Activated CD4-positive, CD25-positive, alpha-beta regulatory T cell treated with anti-CD3 and anti-CD28 coated beads, Interleukin-2, amount 50 U/mL, for 72 hours (primary cell): Measurements from ENCODE around the gene CYB5A.
"Not testable (repeated sequence)": the region's sequence is repeated elsewhere in the genome, so short reads cannot be mapped to it uniquely, and the experiment has no call there.

ENCODE experiments used
- DNase-seq: peaks from one replicate; pipeline ENCODE4 v3.0.0; 2021

The CYB5A gene, protein sequence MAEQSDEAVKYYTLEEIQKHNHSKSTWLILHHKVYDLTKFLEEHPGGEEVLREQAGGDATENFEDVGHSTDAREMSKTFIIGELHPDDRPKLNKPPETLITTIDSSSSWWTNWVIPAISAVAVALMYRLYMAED

GRCh38 chr18:74291771-74292540, at the start of gene CYB5A:
TSS of gene CYB5A (minus strand) at chr18:74291963. CDS start at chr18:74291875, 88 bp downstream.
- peak; percentile 99 for DNase-seq

- DNase-seq = no peak
Measured at GRCh38 chr18:74337912-74338309, 46.1 kb upstream of the CYB5A start.

GRCh38 chr18:74337155-74337911, 45.6 kb upstream of the CYB5A start:
- no peak for DNase-seq

GRCh38 chr18:74336656-74337055, 44.9 kb upstream of the CYB5A start:
- no peak for DNase-seq

DNA sequence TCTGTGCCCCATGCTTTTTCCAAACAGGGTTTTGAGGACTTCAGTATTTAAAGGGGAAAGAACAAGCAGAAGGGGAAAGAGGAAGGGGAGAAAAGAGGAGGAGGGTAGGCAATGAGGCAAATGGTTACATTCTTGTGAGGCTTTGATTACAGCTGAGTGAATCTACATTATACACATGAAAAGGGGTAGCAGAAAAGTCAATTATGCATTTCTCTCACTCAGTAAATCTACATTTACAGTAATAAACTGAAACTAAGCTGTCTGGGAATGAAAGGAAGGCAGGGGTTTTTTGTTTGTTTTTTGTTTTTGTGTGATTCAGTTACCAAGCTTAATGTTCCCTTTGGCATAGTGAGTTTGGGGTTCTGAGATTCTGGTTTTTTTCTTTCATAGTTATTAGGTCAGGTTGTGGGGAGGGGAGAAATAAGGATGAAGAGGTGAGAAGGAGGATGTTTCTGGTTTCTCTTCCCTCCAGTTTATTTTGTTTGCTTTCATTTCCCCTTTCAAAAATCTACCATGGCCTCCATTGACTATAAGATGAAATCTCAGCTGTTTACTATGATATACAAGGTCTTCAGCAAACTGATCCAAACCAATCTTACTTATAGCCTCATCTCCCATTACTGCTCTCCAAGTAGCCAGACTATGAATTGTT, 42.6 kb upstream of the CYB5A start:
- DNase-seq = no peak

DNA sequence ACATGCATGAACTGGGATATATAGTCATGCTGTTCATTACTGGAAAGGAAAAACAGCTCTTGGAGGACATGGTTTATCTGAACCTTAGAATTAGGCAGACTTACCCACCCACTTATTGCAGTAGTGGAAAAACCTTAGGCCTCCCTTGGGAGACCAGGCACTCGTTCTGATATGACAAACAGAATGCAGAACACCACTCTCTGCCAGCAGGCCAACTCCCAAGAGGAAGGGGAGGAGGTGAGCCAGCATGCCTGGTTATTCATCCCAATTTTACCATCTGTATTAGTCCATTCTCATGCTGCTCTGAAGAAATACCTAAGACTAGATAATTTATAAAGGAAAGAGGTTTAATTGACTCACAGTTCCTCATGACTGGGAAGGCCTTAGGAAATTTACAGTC, 41.3 kb upstream of the CYB5A start:
- no peak for DNase-seq

DNA sequence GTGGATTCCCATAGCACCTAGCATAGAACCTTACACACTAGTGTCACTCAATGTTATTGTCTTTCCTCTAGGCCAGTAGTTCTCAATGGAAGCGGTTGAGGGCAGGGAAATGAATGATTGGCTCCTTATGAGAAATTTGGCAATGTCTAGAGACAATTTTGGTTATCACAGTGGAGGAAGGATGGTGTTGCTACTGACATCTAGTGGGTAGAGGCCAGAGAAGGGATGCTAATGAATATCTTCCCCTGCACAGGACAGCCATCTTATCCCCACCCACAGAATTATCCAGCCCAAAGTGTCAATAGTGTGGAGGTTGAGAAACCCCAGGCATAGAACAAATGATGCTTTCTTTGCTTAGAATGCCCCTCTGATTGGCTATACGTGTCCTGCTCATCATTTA, 39.6 kb upstream of the CYB5A start:
- DNase-seq = no peak

- DNase-seq = no peak
Measured at GRCh38 chr18:74329688-74330205, 38.0 kb upstream of the CYB5A start.

GRCh38 chr18:74328206-74328605, 36.4 kb upstream of the CYB5A start:
- DNase-seq = no peak

GRCh38 chr18:74326791-74327190, 35.0 kb upstream of the CYB5A start:
- DNase-seq = not testable (repeated sequence)

GRCh38 chr18:74326231-74326630, 34.5 kb upstream of the CYB5A start:
- no peak for DNase-seq

- no peak for DNase-seq
Measured at GRCh38 chr18:74316257-74317170, 24.8 kb upstream of the CYB5A start.

DNA sequence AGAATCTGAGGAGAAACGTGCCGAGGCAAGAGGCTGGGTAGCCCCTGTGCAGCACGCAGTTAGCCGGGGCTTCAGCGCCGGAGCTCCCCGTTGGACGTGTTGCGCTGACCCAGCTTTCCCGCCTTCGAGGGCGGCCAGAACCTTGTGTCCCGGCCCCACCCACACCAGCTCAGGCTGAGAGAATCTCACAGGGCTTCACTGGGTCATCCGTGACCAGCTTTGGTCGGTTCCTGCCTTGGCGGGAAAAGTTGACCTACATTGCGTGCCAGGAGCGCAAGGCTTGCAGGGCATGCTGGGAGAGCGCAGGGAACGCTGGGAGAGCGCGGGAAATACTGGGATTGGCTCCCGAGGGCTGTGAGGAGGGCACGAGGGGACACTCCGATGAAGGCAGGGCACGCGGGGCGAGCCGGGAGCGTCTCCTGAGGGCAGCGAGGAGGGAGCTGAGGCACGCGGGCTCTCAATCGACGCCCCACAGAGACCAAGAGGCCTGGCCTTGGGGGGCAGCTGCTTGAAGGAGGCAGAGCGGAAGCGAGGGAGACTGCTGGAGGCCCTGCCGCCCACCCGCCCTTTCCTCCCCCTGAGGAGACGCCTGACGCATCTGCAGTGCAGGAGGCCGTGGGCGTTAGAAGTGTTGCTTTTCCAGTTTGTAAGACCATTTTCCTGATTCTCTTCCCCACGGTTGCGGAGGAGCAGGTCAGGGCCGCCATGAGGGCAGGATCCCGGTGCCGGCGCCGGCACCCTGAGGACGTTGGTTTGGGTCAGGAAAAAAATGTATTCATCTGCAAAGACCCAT, 23.9 kb upstream of the CYB5A start, which contains the start of gene C18orf63:
Gene C18orf63, plus strand, starts transcription at position 376 of the 793 bp plus-strand sequence. CDS start 2,027 bp downstream, outside the sequence.
- no peak for DNase-seq

GRCh38 chr18:74314759-74315463, 23.1 kb upstream of the CYB5A start:
- DNase-seq = no peak

DNA sequence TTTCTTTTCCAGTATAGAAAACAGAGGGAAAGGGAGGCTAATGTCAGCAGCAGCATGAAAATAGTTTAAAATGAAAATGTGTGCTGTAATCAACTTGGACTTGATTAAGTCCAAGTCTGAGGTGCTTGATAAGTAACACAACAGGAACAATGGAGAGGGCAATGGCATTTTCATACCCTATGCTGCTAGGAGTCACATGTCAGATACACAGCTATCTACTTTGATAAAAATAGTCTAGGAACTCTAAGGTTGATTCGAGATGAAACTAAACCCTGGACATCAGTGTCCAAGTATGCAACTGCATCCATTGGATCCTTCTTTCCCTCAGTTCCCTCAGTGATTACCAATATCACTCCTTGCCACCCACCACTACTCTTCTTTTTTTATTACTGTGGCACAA, 19.2 kb upstream of the CYB5A start:
- no peak for DNase-seq

DNA sequence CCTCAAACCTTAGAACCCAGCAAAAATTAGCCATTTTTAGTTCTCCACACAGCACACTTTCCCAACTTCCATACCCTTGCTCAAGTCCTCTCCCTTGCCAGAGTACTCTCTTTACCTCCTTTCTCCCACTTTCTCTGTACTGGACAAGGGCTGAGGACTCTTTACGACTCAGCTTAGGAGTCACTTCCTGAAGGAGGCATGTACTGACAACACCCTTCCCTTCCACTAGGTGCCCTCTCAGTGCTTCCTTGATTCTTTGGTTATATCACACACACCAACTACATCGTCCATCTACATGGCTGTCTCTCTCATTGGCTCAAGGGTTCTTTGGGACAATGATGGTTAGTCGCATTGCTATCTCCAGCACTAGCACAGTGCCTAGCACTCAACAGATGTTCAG, 18.6 kb upstream of the CYB5A start:
- DNase-seq = no peak

DNA sequence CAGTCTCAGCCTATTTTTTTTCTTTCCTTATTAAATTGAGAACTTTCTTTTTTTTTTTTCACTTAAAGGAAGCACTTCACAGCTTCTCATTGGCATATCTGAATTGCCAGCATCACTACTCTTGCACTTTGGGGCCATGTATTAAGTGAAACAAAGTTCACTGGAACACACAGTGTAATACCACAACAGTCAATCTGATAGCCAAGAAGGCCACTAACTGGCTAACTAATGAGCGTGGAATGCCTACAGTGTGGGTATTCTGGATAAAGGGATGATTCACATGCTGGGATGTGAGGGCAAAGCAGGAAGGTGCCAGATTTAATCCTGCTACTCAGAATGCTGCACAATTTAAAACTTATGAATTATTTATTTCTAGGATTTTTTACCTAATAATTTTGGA, 12.2 kb upstream of the CYB5A start:
- no peak for DNase-seq

DNA sequence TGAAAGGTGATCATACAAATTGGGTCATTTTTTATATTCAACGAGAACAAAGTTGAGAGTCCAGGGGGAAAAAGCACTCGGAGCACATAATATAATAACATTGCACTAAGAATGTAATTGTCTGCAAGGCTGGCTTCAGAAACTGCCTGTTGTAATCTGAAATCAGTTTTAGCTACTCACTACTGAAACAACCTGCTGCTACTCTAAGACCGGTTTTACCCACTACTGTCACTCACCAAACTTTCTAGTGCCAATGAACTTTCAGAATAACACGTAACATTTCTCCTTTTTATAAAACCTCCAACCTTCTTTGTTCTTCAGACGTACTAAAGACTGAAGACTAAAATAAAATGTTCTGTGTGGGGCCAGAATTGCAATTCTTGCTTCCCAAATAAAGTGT, 11.5 kb upstream of the CYB5A start:
- no peak for DNase-seq

DNA sequence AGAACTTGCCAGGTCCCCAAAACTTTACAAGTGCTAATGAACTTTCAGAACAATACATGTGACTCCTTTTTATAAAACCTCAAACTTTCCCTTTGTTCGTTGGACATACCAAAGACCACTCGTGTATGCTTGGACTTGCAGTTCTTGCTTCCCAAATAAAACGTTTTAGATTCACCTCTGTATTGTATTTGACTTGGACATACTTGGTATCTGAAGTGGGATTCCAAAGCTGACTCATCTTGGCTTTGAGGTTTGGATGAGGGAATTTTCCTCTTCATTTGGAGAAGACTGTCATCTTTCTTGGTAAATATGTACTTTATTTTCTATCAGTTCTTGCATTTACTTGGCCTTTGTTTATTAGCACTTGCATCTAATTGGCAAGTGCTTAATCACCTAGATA, 8.0 kb upstream of the CYB5A start:
- no peak for DNase-seq

- no peak for DNase-seq
Measured at GRCh38 chr18:74299162-74299561, 7.4 kb upstream of the CYB5A start.

DNA sequence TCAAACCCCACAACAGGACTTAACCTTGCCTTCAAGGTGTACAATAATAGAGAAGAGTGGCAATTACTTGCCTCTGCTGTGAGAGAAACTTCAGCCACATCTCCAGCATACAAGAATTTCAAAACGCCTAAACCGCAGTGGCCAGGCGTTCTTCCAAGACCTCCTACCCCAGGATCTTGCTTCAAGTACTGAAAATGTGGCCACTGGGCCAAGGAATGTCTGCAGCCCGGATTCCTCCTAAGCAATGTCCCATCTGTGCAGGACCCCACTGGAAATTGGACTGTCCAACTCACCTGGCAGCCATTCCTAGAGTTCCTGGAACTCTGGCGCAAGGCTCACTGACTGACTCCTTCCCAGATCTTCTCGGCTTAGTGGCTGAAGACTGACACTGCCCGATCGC, 2.8 kb upstream of the CYB5A start:
- no peak for DNase-seq
